Heart left ventricle (tissue), 16 donors: Measurements from ENCODE around the gene VPREB3. TPM values are rescaled to one million over a fixed set of nuclear protein-coding genes. Genes with fewer than 3 reads are reported as not detected.

ENCODE experiments used
- ATAC-seq, 4 donors: fragments of 200-7000 bp; cut with Tn5 transposase; one replicate each; pipeline ENCODE4 v1.9.1; 2020 to 2022; ENCODE audit warnings: moderate library complexity in 4 of 4, mild to moderate bottlenecking in 3 of 4, moderate number of reproducible peaks in 1 of 4
- DNase-seq, 5 donors: peaks; one replicate each; pipeline ENCODE4 v3.0.0-alpha.2; 2020
- H3K27ac ChIP-seq, 12 donors: fragments of 200-600 bp; sonication (generic) in 4 of 12; one replicate each; pipeline versions ENCODE4 v1.5.0 to v1.8.0; 2016 to 2022; ENCODE audit warnings: mild to moderate bottlenecking in 2 of 12
- H3K27me3 ChIP-seq, 9 donors: fragments of 200-600 bp; sonication (generic) in 2 of 9; one replicate each; pipeline versions ENCODE4 v1.5.1 to v1.8.0; 2016 to 2022; ENCODE audit warnings: mild to moderate bottlenecking in 3 of 9
- H3K36me3 ChIP-seq, 9 donors: fragments of 200-600 bp; sonication (generic) in 2 of 9; one replicate each; pipeline versions ENCODE4 v1.5.0 to v1.8.0; 2018 to 2022; ENCODE audit warnings: mild to moderate bottlenecking in 2 of 9
- H3K4me1 ChIP-seq, 12 donors: fragments of 200-600 bp; sonication (generic) in 4 of 12; one replicate each; pipeline versions ENCODE4 v1.5.0 to v1.8.0; 2016 to 2022; ENCODE audit warnings: mild to moderate bottlenecking in 3 of 12
- H3K4me3 ChIP-seq, 12 donors: fragments of 200-600 bp; sonication (generic) in 4 of 12; one replicate each; pipeline versions ENCODE4 v1.5.0 to v1.8.0; 2017 to 2022; ENCODE audit warnings: mild to moderate bottlenecking in 9 of 12, moderate library complexity in 4 of 12
- H3K9me3 ChIP-seq, 12 donors: fragments of 200-600 bp; sonication (generic) in 4 of 12; one replicate each; pipeline versions ENCODE4 v1.5.0 to v1.8.0; 2016 to 2022; ENCODE audit warnings: mild to moderate bottlenecking in 1 of 12
- POLR2A ChIP-seq, 2 donors: fragments of 450-650 bp; IDR thresholded peaks; one replicate each; pipeline ENCODE4 v1.6.1; 2017; ENCODE audit warnings: antibody characterized with exemption in 2 of 2, mild to moderate bottlenecking in 2 of 2, moderate library complexity in 2 of 2
- WGBS, 4 donors: extraction: QIAGEN DNeasy Blood & Tissue Kit in 2 of 4; methylation state at CpG; one replicate each; pipeline versions ENCODE4 v1.1.5 to v1.1.7; 2013 to 2018; 5-methylcytosine and 5-hydroxymethylcytosine counted together
- intact Hi-C, 10 donors: fragments of 100-400 bp; cut with DNase I; formaldehyde crosslinking; loops; one replicate each; pipeline versions ENCODE4 v1.11.1 to v1.14.2; 2022
- polyA plus RNA-seq, 2 donors: library from polyadenylated mRNA; stranded (reverse); fragments of 200-250 nt; gene quantifications; one replicate each; pipeline ENCODE4 v1.2.3, GENCODE V29; 2013
- total RNA-seq, 9 donors: library from RNA; depleted of rRNA in 2 of 9; stranded (reverse); fragments of >200 nt in 2 of 9; fragmentation: NEBNext Ultra II Directional in 3 of 9; extraction: Animal tissue kit (Norgen Biotek cat#: 25700) in 3 of 9; gene quantifications; one replicate each; pipeline versions ENCODE4 v1.1.0 to v1.2.4, GENCODE V29; 2016 to 2023
- TF ChIP-seq, protein P1 (sequence below), 12 donors: fragments of 200-600 bp; sonication (generic) in 4 of 12; IDR thresholded peaks; one replicate each; pipeline versions ENCODE4 v1.5.0 to v1.8.0; 2018 to 2022; ENCODE audit warnings: antibody characterized with exemption in 12 of 12, mild to moderate bottlenecking in 5 of 12
- donor health status: ischemic (EF 13 %, LVEDD 7.1; RV severe dilation, severe dysfunction).
- donor health status: healthy with polysubstance abuse.
- donor health status: DM: no; HTN: yes; CAD: no.
- donor health status: DM: no; HTN: no; CAD: no.
- donor health status: ischemic (EF 25% LVEDD 6.9; RV normal size, moderate dysfunction).
- donor health status: ischemic (EF 25% LVEDD 5.7; RV mildly dilated, moderate dysfunction).
- donor health status: healthy.
- donor health status: DM: yes; HTN: yes; CAD: no.
- donor health status: ischemic (EF 35%, LVEDD 5.7; RV mildly dilated, moderate dysfunction).
- donor health status: nonischemic (EF 11% LVEDD 7.7; RV severe dilation, severe dysfunction).
- donor health status: DM: yes; HTN: yes; CAD: no.
- donor health status: PGD.
- donor health status: ischemic (EF 29% LVEDD 5.4; RV normal size, mild dysfunction).
- donor health status: nonischemic (EF 23%, LVEDD 6.1; RV moderate dilation, normal function).

Gene VPREB3
- total and polyA plus RNA-seq, 11 donors: 0.63 to 3.2 (median 0.77) TPM; not detected in 3

DNA sequence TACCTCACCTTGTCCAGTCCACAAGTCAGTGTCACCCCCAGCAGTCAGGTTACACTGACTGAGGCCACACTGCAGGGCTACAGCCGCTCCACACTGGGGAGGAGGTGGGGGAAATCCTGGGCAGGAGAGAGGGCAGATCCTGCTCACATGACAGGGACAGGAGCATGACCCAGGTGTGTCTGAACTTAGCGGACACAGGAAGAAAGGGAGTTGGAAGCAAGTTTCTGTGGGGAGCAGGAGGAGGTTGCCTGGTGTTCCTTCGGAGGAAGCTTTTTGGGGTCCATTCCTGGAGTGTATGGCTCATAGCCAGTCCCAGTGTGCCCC, 24.3 kb upstream of the VPREB3 start:
- no peaks in the 10 kb centered on the region for H3K9me3 ChIP-seq
- peaks cover 0 to 34% (median 16%) of the 10 kb centered on the region in 12 donors for H3K4me1 ChIP-seq
- H3K4me3 ChIP-seq: no peak overlapping the region
- intact Hi-C loops: loop anchor here in 1 of 10 donors (10.0 kb wide), 1 partner anchor 476 kb away; no protein-coding TSS in a partner anchor
- H3K36me3 ChIP-seq: peaks cover 0 to 7% (median 0%) of the 10 kb centered on the region in 9 donors
- 69 to 83% (median 78%) methylated on average over 3 of the region's 3 CpGs for WGBS, 4 donors
- no peak for DNase-seq
- no peaks in the 10 kb centered on the region for H3K27me3 ChIP-seq
- TF ChIP-seq, protein P1, sequence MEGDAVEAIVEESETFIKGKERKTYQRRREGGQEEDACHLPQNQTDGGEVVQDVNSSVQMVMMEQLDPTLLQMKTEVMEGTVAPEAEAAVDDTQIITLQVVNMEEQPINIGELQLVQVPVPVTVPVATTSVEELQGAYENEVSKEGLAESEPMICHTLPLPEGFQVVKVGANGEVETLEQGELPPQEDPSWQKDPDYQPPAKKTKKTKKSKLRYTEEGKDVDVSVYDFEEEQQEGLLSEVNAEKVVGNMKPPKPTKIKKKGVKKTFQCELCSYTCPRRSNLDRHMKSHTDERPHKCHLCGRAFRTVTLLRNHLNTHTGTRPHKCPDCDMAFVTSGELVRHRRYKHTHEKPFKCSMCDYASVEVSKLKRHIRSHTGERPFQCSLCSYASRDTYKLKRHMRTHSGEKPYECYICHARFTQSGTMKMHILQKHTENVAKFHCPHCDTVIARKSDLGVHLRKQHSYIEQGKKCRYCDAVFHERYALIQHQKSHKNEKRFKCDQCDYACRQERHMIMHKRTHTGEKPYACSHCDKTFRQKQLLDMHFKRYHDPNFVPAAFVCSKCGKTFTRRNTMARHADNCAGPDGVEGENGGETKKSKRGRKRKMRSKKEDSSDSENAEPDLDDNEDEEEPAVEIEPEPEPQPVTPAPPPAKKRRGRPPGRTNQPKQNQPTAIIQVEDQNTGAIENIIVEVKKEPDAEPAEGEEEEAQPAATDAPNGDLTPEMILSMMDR (IDR thresholded peaks at IDR 0.05): no peak
- ATAC-seq: no peak
- H3K27ac ChIP-seq: no peak overlapping the region

- TF ChIP-seq, protein P1 (IDR thresholded peaks at IDR 0.05): no peak
- no peak for TF ChIP-seq POLR2A (IDR thresholded peaks at IDR 0.05)
- intact Hi-C loops: loop anchor here in 1 of 10 donors (10.0 kb wide), 1 partner anchor 477 kb away; no protein-coding TSS in a partner anchor
- DNase-seq (peak; percentile 66 to 83 (median 72)), ATAC-seq (peak; percentile 45 to 73 (median 64))
- 61 to 75% (median 66%) methylated on average over 9 to 11 of the region's 11 CpGs for WGBS, 4 donors
- no peaks in the 10 kb centered on the region for H3K9me3 ChIP-seq
- peak overlapping the region in 4 of 12 donors; percentile 4 to 63 (median 40) for H3K27ac ChIP-seq
- H3K36me3 ChIP-seq: peaks cover 0 to 7% (median 0%) of the 10 kb centered on the region in 9 donors
- no peak overlapping the region for H3K4me3 ChIP-seq
- H3K27me3 ChIP-seq: peaks cover 0 to 2% (median 0%) of the 10 kb centered on the region in 9 donors
- peaks cover 0 to 39% (median 21%) of the 10 kb centered on the region in 12 donors for H3K4me1 ChIP-seq
These were observed 23.8 kb upstream of the VPREB3 start for GRCh38 chr22:23777776-23778576.

DNA sequence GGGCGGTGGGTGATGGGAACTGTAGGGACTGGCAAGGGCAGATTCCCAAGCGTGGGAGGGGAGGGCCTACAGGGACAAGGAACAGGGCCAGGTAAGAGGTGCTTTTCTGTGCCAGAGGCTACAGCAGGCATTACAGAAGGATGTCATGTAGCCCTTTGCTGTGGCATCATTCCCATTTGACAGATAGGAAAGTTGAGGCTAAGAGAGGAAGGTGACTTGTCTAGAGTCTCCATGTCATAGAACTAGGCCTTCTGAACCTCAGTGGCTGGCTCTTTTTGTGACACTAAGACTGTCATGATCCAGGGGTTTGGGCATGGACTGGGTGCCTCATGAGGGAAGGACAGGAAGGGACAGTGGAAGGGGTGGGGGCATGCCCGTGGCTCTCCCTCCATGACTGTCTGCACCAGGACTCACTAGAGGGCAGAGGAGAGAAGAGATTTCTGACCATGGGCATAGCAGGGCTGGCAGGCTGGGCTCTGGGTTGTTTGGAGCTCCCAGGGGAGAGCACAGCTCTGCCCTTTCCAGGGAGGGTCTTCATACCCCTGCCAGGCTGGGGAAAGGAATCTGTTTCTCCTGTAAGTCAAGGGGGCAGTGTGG, 21.7 kb upstream of the VPREB3 start:
- peak overlapping the region in 3 of 12 donors; percentile 6 to 31 (median 15) for H3K27ac ChIP-seq
- intact Hi-C loops: loop anchor here in 1 of 10 donors (10.0 kb wide), 1 partner anchor 479 kb away; no protein-coding TSS in a partner anchor
- WGBS, 4 donors: 77 to 83% (median 82%) methylated on average over 3 of the region's 3 CpGs
- H3K36me3 ChIP-seq: peaks cover 0 to under 1% (median 0%) of the 10 kb centered on the region in 9 donors
- ATAC-seq (peak in 1 of 4 donors; percentile 32), DNase-seq (no peak)
- no peaks in the 10 kb centered on the region for H3K9me3 ChIP-seq
- TF ChIP-seq POLR2A (IDR thresholded peaks at IDR 0.05): no peak
- TF ChIP-seq, protein P1 (IDR thresholded peaks at IDR 0.05): no peak
- H3K4me1 ChIP-seq: peaks cover 0 to 54% (median 30%) of the 10 kb centered on the region in 12 donors
- peaks cover 0 to 3% (median 0%) of the 10 kb centered on the region in 9 donors for H3K27me3 ChIP-seq
- no peak overlapping the region for H3K4me3 ChIP-seq

DNA sequence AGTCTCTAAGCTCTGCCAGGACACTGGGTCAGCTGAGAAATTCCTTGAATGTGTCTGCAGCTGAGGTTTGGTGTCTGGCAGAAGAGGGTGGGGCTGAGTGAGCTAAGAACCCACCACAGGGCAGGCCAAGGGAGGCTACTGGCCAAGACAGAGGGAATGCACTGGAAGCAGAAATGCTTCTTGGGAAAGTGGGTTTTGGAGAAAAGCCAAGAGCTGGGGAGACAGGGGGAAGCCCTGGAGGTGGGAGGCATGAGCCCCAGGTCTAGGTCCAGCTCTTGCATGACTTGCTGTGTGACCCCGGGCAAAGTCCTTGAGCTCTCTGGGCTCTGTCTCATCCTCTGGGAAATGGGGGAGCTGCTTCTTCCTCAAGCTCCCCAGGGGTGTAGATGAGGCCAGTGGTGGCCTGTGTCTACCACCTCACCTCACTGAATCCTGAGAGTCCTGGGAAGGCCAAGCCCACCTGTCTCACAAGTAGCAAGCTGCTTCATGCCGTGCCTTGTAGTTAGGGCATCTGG, 20.8 kb upstream of the VPREB3 start:
- no peak for ATAC-seq
- TF ChIP-seq, protein P1 (IDR thresholded peaks at IDR 0.05): no peak
- no peak for TF ChIP-seq POLR2A (IDR thresholded peaks at IDR 0.05)
- intact Hi-C loops: loop anchor here in 2 of 10 donors (5.0 to 10.0 kb wide), 2 partner anchors 72 to 480 kb away; no protein-coding TSS in a partner anchor
- WGBS, 4 donors: 63 to 74% (median 68%) methylated on average over 2 of the region's 2 CpGs
- Histone ChIP-seq H3K27me3 (peaks cover 0 to 3% (median 0%) of the 10 kb centered on the region in 9 donors), H3K9me3 (no peaks in the 10 kb centered on the region), H3K4me1 (peaks cover 0 to 57% (median 32%) of the 10 kb centered on the region in 12 donors), H3K4me3 (no peak overlapping the region), H3K36me3 (no peaks in the 10 kb centered on the region), H3K27ac (peak overlapping the region in 1 of 12 donors; percentile 7)
- no peak for DNase-seq
